NCI-H748 (cell line): ENCODE results near the gene ANKS6.
A peak's percentile ranks its signal among the peaks of the same experiment; 100 is the strongest.
"Not testable (repeated sequence)": the region's sequence is repeated elsewhere in the genome, so short reads cannot be mapped to it uniquely, and the experiment has no call there.

ENCODE experiments used
- DNase-seq: peaks from one replicate; lab custom pipeline; 2025; ENCODE audit not compliant: unreplicated experiment; lab: John Stamatoyannopoulos, UW

ANKS6 gene

GRCh38 chr9:98707166-98708102 is 88.9 kb downstream of the ANKS6 start:
- DNase-seq: peak; percentile 89

GRCh38 chr9:98706651-98707165 is 89.6 kb downstream of the ANKS6 start:
- DNase-seq: peak; percentile 78

GRCh38 chr9:98702835-98703380 is 93.4 kb downstream of the ANKS6 start:
- DNase-seq: no peak

GRCh38 chr9:98702340-98702739 is 94.0 kb downstream of the ANKS6 start:
- DNase-seq: no peak

GRCh38 chr9:98701576-98701975 is 94.8 kb downstream of the ANKS6 start:
- peak; percentile 54 for DNase-seq

- no peak for DNase-seq
Observed at GRCh38 chr9:98700801-98701200, 95.6 kb downstream of the ANKS6 start.

GRCh38 chr9:98698856-98699255 is 97.5 kb downstream of the ANKS6 start:
- DNase-seq: no peak

- DNase-seq: no peak
Observed at GRCh38 chr9:98694943-98695342, 101.4 kb downstream of the ANKS6 start.

GRCh38 chr9:98692392-98692791 is 104.0 kb downstream of the ANKS6 start:
- DNase-seq: no peak

GRCh38 chr9:98691890-98692289 is 104.5 kb downstream of the ANKS6 start:
- no peak for DNase-seq

GRCh38 chr9:98690686-98691085 is 105.7 kb downstream of the ANKS6 start:
- no peak for DNase-seq

GRCh38 chr9:98688710-98689495 is 107.5 kb downstream of the ANKS6 start:
- no peak for DNase-seq

- no peak for DNase-seq
Observed at GRCh38 chr9:98687911-98688310, 108.4 kb downstream of the ANKS6 start.

- no peak for DNase-seq
Observed at GRCh38 chr9:98686961-98687855, 109.1 kb downstream of the ANKS6 start.

GRCh38 chr9:98684816-98685215 is 111.5 kb downstream of the ANKS6 start:
- DNase-seq: not testable (repeated sequence)
